Camera-type eye (tissue), 1 donor: Measurements from ENCODE around the gene LAX1. TPM values are rescaled to one million over a fixed set of nuclear protein-coding genes. Genes with fewer than 3 reads are reported as not detected.

Experiments
- total RNA-seq: library from RNA; depleted of rRNA; stranded (reverse); fragments of >200 nt; gene quantifications from one replicate; pipeline ENCODE4 v1.2.3, GENCODE V29; 2014

The LAX1 gene
- 0.38 TPM for total RNA-seq

GRCh38 chr1:203765029-203765837 is at the start of gene LAX1:
TSS of gene LAX1 (plus strand) at chr1:203765183. CDS start at chr1:203765566, 383 bp downstream.

GRCh38 chr1:203795441-203796235 is 30.7 kb downstream of the LAX1 start, which contains the start of the genes ZBED6 and ZC3H11A:
TSS of gene ZBED6 (plus strand) at chr1:203795623. CDS start at chr1:203797523, 1,900 bp downstream.
TSS of gene ZC3H11A (plus strand) at chr1:203795623. CDS start at chr1:203817071, 21,448 bp downstream.

Other genes starting within 250 kb of the LAX1 start
- gene ATP2B4, start 138.4 kb upstream of the LAX1 start, total RNA-seq: 83.0 TPM
- 22.9 TPM for gene ZBED6, start 30.4 kb downstream of the LAX1 start, total RNA-seq
- 160 TPM for gene ZC3H11A, start 30.4 kb downstream of the LAX1 start, total RNA-seq
- gene SNRPE, start 96.4 kb downstream of the LAX1 start, total RNA-seq: 86.6 TPM